GM18507 (cell line): ENCODE results near the gene EPHB2.

Experiments used
- DNase-seq: peaks from one replicate; pipeline ENCODE4 v3.0.0; 2011; ENCODE audit warnings: low read depth; ENCODE audit not compliant: insufficient read length; ENCODE audit errors: extremely low spot score
- FAIRE-seq: peaks from 2 replicates; lab custom pipeline; 2011; peaks lifted over from hg19 to GRCh38; lab: Jason Lieb, UNC

The EPHB2 gene

GRCh38 chr1:22773981-22774832 lies 63.6 kb downstream of the EPHB2 start:
- FAIRE-seq: no peak
- DNase-seq: no peak

DNA sequence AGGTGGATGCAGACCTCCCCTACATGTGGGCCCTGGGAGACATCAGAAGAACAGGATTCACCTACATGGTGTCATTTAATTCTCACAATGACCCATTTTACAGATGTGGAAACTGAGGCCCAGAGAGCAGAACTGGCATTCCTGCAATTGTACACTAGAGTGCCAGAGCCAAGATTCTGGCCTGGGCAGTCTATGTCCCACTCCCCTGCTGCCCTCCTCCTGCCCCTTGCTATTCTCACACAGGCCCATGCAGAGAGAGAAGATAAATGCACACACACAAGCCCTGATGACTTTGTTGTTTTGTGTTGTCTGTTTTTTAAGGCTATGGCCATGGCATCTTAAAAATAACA lies 64.2 kb downstream of the EPHB2 start:
- FAIRE-seq: no peak
- DNase-seq: no peak

DNA sequence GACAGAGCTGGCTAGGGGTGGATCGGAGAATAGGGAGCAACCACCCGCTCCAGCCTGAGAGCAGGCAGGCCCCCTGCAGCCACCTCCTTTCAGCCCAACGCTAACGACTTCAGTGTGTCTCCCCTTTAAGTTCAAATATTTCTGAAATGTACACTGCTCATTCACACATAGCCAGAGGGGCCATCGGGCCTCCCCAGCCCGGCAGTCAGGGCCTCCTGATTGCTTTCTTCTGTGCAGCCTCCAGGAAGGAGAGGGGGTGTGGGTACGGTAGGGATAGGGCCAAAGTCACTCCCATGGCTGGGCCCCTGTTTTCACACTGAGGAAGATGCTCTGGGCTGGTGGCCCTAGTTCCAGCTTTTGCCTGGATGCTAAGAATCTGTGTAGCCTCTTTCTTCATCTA lies 64.8 kb downstream of the EPHB2 start:
- DNase-seq: no peak

DNA sequence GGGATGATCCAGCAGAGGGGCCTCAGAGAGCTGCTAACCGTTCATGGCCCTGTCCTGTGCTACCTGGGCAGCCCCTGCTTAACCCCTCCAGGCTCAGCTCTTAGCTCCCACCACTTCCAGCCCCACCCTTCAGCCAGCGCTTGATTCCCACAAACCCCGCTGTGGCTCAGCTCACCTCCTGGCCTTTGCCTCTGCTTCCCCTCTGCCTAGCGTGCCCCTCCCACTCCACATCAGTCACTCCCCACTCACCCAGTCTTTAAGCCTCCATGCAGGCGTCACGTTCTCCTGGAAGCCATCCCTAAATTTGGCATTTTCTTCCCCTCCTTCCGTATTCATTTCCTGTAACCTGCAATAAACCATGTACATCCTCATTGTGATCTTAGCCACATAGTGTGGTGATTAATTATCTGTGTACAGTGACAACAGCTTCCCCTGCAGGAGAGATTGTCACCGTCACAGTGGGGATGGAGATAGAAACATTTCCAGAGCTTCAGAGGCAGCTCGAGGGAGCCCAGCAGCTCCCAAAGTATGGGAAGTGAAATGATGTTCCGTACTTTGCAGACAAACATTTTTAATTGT lies 65.5 kb downstream of the EPHB2 start:
- FAIRE-seq (no peak), DNase-seq (no peak)

More for the DNA sequence above, 64.8 kb downstream of the EPHB2 start:
- no peak for FAIRE-seq

DNA sequence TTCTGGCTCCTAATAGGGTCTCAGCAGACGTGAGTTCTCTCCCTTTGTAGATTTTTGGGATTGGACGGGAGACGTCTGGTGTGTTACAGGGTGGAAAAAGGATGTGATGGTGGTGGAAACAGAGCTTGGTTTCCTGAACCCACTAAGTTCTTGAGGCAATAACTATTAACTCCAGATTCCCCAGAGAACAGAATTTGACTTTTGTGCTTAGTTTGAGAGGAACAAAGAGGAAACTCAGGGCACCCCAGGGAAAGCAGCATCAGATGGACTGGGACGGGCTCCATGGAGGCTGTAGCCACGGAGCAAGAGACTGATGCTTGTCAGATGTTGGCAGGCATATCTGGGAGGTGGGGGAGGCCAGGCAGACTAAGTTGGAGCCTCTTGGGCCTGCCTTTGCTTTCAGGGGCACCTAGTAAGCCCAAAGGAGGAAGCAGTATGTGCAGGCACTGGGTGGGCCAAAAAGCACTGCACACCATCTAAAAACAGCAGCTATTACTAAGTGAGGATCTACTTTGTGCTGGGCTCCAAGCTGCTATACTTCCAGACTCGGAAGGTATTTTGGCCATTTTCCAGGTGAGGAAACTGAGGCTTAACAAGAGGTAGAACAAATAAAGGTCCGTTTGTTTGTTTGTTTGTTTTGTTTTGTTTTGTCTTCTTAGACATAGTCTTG lies 66.9 kb downstream of the EPHB2 start:
- FAIRE-seq (no peak), DNase-seq (no peak)

GRCh38 chr1:22778408-22778807 lies 67.8 kb downstream of the EPHB2 start:
- DNase-seq: no peak
- no peak for FAIRE-seq

- DNase-seq: no peak
- FAIRE-seq: no peak
Measured at GRCh38 chr1:22778862-22779520, 68.4 kb downstream of the EPHB2 start.

DNA sequence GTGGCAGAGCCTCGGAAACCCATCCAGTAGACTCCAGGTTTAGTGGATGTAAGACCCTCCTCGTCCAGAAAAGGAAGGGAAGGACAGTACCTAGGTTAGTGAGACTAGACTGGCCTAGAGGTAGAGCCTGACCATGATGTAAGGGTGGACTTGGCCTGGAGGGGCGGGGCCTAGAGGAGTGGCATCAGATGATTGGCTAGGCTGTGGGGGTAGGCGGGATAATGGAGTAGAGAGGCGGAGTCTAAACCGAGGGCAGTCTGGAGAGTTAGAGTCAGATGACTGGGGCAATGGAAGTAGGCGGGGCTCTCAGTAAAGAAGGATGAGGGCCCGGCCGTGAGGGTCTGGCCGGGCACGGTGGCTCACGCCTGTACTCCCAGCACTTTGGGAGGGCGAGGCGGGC lies 70.1 kb downstream of the EPHB2 start:
- DNase-seq: peak; percentile 15

GRCh38 chr1:22781483-22781882 lies 70.8 kb downstream of the EPHB2 start:
- FAIRE-seq: no peak
- DNase-seq: no peak

More for the DNA sequence above, 70.1 kb downstream of the EPHB2 start:
- no peak for FAIRE-seq

- no peak for FAIRE-seq
- no peak for DNase-seq
Measured at GRCh38 chr1:22782406-22782805, 71.8 kb downstream of the EPHB2 start.

DNA sequence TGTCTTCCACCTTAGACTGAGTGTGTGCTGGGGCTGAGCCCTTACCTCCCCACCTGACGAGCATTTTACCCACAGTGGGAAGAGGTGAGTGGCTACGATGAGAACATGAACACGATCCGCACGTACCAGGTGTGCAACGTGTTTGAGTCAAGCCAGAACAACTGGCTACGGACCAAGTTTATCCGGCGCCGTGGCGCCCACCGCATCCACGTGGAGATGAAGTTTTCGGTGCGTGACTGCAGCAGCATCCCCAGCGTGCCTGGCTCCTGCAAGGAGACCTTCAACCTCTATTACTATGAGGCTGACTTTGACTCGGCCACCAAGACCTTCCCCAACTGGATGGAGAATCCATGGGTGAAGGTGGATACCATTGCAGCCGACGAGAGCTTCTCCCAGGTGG lies 73.7 kb downstream of the EPHB2 start:
- FAIRE-seq (no peak), DNase-seq (no peak)

DNA sequence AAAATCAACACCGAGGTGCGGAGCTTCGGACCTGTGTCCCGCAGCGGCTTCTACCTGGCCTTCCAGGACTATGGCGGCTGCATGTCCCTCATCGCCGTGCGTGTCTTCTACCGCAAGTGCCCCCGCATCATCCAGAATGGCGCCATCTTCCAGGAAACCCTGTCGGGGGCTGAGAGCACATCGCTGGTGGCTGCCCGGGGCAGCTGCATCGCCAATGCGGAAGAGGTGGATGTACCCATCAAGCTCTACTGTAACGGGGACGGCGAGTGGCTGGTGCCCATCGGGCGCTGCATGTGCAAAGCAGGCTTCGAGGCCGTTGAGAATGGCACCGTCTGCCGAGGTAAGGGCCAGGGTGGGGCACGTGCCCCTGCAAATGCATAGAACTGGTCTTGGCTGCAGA lies 74.1 kb downstream of the EPHB2 start:
- DNase-seq: no peak
- no peak for FAIRE-seq

DNA sequence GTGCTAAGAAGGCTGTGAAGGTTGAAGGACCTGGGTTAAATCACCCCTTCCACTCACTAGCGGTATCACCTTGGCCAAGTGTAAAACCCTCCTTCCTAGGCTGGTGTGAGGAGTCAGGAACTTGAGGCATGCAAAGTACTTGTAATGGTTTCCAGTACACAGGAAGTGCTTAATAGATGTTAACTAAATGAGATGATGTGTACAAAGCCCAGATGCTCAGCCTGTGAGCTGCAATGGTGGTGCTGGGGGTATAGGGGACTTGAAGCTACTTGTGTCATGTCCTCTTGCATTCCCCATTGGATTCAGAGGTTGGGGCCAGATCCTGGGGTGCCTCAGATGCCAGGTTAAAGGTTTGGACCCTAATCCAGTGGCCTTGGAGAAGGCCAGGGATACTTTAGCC lies 75.5 kb downstream of the EPHB2 start:
- FAIRE-seq (no peak), DNase-seq (no peak)

DNA sequence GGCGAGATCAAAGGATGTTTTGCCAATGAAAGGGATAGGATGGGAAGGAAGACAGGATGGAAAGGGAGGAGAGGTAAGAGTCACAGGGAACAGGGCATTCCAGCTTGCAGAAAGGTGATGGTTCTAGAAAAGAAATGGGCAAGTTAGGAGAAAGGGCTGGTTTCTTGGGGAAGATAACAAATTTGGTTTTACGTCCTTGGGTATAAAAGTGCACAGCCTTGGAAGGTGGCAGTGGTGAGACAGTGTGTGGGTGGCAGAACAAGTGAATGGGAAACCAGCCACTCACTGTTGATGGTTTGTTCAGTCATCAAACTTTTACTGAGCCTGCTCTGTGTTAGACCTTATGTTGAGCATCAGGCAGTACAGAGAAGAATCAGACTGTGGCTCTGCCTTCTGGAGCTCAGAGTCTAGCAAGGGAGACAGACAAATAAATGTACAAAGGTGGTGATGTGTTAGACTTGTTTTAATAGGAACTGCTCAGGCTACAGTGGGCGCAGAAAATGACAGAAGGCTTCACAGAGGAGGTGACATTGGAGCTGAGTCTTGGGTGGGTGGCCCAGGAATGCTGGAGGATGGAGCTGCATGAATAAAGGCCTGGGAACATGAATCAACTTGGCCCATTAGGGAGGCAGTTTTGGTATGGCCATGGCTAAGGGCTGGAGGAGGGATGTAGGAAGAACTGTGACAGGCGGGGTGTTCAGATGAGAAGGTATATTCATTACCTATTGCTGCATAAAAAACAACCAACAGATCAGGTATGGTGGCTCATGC lies 76.3 kb downstream of the EPHB2 start:
- no peak for FAIRE-seq

DNA sequence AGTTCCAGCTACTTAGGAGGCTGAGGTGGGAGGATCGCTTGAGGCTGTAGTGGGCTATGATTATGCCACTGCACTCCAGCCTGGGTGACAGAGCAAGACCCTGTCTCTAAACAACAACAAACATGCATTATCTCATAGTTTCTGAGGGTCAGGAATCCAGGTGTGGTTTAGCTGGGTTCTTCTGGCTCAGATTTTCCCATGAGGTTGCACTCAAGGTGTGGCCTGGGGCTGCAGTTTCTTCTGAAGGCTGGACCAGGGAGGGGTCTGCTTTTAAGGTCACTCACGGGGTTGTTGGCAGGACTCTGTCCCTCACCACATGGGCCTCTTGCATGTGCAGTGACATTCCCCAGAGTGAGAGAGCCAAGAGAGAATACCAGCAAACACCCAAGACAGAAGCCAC lies 77.0 kb downstream of the EPHB2 start:
- no peak for DNase-seq
- no peak for FAIRE-seq

More for the DNA sequence above, 76.3 kb downstream of the EPHB2 start:
- DNase-seq: no peak

GRCh38 chr1:22788254-22788661 lies 77.6 kb downstream of the EPHB2 start:
- FAIRE-seq (no peak), DNase-seq (no peak)

DNA sequence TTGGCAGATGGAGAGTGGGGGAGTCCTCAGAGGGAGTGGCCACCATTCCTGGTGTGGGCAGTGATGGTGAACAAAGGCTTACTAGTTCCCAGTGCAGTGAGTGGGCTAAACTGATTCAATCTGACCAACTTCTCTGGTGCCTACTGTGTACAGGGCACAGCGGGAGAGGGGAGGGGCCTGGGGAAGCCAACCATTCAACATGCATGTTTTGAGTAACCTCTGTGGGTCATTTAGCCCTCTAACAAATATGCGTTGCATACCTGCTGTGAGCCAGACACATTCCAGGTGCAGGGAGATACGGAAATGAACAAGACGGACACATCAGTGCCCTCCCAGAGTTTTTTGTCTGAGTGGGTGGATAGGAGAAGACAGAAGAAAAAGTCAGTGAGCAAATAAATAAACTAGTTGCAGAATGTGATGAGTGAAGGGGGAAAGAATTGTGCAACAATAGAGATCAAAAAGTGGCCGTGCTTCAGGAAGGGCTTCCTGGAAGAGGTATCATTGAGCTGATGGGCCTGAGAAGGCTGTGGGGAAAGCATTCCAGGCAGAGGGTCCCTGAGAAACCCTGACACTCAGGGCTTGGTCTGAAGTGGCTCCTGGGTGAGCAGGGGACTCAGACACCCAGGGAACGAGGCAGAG lies 78.8 kb downstream of the EPHB2 start:
- no peak for DNase-seq
- no peak for FAIRE-seq

DNA sequence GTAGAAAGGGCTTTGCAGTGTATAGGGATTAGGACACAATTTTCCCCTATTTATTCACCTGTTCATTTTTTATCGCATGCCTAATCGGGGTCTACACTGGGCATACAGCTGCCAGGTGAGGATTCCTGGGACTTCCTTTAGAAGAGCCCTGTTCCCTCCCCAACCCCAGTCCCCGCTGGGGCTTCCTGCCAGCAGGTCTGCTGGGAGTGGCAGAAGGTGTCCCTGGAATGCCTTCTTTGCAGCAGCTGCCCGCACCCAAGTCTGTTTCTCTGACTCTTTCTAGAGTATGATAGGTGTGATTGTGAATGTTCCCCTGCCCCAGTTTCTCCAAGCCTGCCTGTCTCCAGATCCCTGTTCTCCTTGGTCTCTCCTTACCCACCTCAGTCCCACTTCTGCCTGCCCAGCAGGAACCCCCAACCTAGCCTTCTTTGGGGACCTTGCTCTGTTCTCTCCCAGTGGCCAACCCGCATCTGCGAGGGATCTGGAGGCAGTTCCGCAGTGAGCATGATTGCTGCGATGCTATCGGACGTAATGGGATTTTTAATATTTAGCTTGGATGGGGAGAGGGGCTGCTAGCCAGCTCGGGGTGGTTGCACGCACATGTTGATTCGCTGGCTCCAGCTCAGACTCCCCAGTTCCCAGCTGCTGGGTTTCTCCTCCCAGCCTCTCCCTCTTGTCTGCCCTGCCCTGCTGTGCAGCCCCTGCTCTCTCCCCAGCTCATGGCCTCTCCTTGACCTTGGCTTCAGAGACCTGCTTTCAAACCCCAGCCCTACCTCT lies 79.8 kb downstream of the EPHB2 start:
- DNase-seq: no peak
- no peak for FAIRE-seq
